Measurements from ENCODE around the gene SH3RF3.
"Not testable (repeated sequence)": the region's sequence is repeated elsewhere in the genome, so short reads cannot be mapped to it uniquely, and the experiment has no call there.

Gene SH3RF3

DNA sequence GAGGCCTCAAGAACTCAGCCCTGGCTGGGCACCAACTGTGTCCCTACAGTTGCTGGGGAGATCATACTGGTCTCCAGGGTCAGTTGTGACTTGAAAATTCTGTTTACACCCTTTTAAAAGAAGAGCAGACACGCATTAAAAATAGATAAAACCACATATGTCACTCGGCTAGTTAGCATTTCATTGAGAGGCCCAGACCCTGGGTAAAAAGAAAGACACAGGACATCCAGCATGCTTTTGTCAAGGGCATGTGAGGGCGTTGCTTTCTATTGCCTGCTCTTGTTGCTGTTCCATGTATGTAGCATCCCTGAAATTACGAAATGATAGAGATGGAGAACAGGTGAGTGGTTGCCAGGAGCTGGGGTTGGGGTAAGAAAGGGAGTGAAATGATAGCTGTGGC is 390.5 kb downstream of the SH3RF3 start:
- DNase-seq, result no peak

DNA sequence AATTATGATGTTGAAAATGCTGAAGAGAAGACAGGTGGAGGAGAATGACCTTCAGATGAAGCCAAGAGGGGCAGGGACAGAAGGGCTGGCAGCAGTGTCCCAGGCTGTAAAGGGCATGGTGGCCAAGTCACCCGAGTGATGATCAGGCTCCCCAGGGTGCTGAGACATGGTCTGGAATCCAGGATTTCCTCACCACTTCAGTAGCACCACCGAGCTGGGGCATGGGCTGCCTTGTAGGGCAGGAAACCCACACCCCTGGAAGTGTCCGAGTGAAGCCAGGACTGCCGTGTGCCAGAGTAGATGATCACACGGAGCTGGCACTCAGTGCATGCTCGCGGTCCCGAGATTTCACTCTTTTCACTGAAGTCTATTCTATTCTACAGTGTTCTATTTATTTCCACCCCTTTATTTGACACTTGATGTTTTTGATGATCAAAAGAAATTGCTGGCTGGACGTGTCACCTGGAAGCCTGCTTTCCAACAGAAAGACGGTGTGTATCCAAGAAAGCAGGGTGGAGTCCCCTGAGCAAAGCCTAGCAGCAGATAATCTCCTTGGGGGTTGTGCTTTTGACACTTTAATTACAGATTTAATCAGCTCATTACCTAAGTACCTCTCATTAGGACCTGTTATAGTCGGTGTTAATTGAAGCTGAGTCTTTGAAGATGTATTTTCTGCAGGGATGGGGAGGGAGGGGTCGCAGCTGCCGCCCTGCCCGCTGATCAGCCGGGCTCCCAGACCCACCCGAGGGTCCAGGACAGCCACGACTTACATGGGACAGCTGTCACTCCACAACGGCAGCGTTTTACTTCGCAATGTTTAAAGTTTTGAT is 392.4 kb downstream of the SH3RF3 start:
- no peak for DNase-seq

DNA sequence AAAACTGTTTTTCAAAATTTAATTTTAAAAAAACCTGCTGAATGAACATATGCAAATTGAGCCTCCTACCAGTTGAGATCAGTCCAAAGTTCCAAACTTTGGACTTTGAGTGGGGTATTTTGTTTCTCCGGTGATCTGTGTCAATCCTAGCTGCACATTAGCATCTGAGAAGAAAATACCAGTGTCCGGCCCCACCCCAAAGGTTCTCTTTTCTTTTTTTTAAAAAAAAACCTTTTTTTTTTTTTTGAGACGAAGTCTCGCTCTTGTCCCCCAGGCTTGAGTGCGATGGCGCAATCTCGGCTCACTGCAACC is 393.0 kb downstream of the SH3RF3 start:
- DNase-seq, result no peak

DNA sequence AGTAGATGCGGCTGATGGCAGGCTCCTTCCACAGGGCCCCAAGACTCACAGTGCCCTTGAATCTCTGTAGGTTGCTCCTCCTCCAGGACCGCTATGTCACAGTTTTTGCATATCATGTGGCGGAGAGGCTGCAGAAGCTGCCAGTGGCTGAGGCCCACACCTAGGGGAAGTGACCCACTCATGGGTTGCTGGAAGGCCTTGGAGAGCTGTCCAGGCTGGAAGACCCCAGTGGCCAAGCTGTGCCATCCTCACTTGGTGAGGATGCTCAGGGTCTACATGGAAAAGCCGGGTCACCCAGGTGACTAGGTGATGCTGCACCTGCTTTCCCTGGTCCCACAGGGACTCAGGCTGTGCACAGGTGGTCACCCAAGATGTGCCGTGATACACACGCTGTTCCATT is 394.1 kb downstream of the SH3RF3 start:
- no peak for DNase-seq

DNA sequence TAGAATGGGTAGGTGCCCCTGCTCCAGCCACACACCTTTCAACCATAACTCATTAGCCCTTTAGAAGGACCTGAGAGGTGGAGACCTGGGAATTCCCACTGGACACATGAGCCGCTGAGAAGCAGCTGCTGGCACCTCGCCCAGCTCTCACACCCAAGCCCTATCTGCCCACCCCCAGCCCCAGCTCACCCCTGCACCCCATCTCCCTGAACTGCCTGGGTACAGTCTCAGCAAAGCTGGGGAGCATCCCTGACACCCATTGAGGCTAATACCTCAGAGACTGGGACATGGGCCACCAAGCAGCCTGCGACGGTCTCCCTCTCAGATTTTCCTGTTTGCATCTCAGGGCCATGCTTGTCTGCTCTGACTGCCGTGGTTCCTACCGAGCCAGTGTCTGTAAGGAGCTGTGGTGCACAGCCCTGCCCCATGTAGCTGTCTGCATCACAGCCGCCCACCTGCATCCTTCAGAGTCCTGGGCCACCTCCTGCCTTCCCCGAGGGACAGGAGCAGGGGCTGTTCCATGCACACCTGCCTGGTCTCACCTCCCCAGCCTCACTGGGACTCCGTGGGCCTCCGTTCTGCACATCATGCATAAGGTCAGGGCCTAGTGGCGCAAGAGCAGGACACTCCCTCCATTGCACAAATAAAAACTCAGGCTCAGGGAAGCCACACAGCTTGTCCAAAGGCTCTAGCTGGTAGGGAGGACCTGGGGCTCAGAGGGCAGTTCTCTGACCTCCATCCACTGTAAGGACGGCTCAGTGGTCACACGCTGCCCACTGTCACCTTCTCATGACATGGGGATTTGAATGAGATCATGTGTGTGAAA is 394.7 kb downstream of the SH3RF3 start:
- DNase-seq, result no peak

DNA sequence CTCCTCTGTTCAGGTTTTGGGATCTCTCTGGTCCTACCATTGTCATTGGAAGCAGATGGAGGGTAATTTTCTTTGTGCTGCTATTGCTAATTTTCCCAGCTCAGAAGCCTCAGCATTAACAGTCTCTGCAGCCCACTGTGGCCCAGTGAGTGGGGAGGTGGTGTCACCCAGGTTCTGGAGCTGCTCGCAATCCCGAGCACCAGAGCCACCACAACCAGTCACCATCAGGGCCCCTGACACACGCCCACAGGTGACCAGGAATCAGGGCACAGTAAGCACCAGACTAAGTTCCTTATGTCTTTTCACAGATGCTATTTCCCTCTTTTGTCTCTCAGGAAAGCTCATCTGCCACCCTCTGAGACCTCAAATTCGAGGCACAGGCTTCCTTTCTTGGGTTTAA is 396.8 kb downstream of the SH3RF3 start:
- peak; percentile 7 for DNase-seq

DNA sequence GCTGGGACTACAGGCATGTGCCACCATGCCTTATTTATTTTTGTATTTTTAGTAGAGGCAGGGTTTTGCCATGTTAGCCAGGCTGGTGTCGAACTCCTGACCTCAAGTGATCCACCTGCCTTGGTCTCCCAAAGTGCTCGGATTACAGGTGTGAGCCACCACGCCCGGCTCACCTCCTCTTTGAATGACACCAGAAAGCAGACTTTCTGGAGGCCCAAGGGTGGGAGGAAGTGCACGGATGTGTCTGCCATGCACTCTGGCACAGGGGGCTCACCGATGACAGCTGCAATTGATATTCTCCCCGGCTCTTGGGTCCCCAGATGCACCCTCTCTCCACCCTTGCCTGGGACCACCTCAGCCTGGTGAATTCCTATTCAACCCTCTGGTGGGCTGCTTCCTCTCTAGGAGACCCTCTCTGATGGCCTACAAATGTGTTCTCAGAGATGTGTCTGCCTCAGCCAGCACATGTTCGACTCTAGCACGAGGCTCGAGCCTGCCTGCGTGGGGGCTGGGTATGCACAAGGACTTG is 397.5 kb downstream of the SH3RF3 start:
- DNase-seq, result no peak

DNA sequence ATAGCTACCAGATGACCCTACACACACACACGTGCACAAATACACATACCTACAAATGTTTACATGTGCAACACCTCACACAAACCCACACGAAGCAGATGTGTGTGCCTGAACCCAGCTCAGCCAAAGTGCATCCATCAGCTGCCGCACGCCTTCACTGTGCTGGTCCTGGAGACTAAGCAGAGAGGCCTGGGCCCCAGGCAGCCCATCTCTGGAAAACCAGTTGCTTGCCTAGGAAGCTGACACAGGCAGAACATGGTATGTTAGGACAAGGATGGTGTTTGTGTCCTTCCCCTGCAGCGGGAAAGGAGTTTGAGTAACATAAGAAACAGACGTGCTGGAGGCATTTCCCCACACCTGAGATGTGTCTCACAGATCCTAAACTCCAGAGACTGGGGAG is 398.1 kb downstream of the SH3RF3 start:
- DNase-seq, result no peak

DNA sequence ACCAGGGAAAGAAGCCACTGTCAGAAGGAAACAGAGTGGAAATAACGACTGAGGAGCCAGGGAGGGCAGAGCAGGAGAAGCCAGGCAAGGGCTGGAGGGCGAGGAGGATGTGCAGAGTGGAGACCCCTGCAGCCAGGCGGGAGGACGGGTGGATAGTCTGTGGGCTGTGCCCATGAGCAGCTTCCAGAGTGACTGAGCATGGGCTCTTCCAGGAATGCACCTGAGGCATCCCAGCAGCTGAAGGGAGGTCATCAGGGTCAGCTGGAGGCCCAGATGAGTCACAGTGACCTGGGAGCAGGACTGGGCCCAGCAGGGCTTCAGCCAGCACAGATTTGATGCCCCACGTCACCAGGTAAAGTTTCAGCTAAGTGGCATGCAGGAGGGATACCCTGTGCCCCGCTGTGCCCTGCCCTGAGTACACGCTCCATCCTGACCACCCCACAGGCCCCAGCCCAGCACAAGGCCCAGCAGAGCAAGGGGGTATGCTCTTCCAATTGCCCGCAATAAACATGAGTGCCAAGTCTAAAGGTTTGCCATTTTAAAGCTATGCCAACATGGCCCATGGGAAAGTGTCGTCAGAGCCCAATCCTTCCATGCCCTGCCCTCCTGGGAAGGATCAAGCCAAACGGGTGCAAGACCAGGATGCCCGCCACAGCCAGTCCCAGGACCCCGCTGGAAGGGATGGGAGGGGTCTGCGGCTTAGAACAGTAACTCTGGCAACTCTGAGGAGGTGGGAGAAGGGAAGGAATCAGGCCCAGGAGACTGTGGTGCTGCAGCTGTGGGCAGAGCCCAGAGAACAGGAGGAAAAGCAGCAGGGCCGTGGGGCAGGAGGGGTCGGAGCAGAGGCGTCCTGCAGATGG is 399.1 kb downstream of the SH3RF3 start:
- no peak for DNase-seq

DNA sequence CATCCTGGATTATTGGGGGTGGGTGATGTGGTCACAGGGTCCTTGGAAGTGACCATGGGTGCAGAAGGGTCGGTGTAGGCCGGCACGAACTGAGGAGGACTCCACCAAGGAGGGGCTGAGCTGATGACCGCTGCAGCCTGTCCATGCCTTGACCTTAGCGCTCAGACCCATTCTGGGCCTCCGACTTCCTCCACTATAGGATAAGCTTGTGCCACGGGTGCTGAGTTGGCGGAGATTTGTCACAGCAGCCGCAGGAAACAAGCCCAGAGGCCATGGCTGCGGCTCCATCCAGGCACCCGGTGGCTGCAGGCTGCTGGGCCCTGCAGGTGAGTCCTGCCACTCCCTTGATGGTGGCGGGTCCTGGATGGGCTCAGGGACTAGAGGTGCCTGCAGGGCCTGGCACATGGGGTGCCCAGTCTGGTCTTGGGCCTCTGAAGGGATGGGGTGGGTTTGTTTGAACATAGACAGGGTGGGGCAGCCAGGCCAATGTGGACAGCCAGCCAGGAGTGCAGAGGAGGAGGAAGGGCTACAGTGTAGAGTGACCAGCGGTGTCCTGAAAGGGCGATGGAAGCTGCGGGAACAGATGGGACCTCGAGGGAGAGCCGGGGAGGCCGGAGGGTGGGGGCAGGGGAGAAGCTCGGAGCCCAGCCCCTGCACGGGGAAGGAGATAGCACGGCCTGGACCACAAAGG is 400.0 kb downstream of the SH3RF3 start:
- no peak for DNase-seq

DNA sequence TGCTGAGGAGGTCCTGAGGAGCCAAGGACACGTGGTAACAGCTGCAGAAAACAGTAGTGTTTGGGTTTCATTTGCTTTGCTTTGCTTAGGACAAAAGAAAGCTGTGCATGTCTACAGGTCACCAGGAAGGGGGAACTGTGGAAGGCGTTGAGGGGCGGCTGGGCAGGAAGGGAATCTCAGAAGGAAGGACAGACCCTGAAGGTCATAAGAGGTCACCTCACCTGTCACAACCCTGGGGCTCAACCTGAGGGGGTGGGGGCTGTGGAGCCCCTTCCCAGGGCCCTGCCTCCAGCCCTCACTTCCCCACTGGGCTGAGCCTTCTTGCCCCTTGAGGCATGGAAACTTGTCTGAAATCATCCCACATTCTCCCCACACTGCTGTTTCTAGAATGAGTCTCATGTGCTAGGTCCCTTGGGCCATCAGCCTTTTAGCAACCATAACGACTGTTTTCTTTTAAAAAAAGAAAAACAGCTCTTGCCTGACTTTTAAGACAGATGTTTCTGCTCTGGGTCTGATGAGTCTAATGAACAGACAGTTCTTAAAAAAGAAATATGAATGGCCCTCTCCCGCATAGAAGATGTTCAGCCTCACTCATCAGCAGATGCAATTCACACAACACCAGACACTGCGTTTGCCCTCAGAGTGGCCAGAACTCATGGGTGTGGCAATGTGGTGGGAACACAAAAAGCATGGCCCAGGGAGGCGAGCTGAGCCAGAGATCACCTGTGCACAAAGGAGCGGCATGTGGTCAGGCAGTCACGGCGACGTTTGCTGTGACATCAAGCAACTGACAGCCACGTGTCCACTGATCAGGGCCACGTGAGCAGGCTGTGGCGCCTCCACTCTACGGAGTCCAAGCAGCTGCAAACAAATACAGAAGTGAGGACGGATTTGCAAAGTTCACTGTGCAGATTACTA is 400.8 kb downstream of the SH3RF3 start:
- no peak for DNase-seq

DNA sequence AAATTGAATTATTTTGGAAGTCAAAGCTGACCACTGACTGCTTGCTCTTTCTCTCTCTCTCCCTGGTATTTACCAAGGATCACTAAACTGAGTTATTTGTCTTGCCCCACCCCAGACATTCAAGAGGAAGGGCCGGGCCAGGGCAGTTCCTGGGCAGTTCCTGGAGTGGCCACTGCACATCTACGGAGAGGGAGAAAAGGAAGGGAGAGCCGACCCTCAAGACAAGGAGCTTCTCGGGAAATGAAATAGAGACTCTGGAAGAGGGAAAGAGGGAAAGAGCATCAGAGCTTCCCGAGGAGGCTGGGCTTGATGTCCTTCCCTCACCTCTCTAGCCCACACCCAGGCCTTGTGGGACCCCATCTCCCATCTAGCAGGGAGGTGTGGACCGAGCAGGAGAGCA is 401.7 kb downstream of the SH3RF3 start:
- no peak for DNase-seq

DNA sequence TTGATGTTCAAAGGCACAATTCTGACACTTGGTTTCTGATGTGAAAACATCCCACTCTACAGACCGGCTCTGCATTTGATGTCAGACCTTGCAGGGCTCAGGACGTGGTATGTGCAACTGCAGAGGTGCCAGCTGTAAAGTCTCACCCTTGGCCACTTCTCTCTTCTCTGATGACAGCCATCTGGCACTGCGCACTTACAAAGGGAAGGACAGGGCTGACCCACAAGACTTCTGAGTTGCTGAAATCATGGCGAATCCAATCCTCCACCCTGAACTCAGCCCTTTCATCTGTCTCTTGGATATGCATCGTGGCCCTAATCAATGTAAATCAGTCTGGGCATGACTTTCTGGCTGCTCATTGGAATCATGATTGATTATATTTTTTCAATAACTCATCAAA is 402.2 kb downstream of the SH3RF3 start:
- DNase-seq, result no peak

DNA sequence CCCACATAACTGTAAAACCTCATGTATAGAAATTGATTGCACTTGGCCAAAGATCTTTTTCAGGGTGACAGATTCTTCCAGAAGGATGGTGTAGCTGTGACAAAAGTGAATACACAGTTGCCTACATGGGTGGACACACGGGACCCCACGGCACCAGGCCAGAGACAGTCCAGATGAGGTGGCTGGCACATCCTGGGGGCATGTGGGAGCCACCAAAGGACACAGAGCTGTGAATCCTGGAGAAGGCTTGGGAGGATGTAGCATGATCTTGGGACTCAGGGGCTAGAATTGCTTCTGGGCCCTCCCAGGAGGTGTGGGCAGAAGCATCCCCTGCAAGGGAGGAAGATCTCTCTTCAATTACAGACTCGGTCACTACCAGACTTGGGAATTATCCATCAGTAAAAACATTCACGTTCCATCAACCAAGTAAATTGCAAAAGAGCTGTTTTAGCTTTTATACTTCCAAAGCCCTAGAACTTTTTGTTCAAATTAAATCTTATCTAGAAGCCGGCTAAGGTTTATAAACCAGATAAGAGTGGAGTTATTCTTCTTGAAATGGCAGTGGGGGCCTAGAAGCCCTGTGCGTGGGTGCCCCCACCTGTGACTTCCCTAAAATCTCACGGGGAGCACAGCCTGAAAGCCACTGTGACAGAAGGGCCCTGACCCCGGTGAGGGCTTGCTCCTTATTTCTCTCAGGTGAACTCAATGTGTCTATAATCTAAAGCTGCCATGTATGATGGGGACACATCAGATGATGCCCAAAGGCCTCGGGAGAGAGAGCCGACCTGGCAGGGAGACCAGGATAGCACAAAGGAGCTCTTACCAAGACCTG is 403.1 kb downstream of the SH3RF3 start:
- no peak for DNase-seq

DNA sequence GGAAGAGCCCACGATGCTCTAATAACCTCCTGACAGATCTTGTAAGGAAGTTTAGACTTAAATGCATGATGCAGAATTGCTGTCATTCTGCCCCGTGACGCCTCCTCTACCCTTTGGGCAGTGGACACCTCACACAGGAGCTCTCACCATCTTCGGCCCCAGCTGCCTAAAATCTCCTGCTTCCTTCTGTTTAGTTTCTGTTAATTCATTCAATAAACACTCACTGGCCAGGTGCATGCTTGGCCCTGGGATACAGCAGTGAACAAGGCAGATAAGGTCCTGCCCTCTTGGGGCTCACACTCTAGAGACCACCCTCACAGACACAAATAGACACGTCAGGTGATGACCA is 403.7 kb downstream of the SH3RF3 start:
- no peak for DNase-seq

DNA sequence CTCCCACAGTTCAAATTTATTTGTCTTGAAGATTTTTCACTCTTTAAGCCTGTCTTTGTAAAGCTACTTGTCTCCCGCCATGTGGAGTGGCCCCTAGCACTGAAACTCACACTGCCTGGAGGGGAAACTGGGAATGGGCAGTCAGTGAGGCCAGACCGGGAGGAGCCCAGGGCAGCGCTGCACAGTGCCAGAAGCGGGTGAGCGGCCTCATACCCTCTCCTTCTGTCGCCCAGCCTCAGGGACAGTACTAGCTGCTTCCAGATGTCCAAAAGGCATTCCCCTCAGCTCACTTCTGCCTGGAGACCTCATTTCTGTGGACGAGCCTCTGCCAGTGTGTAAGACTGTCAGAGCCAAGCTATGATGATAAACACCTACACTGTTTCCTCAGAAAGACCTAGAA is 404.8 kb downstream of the SH3RF3 start:
- DNase-seq, result no peak

DNA sequence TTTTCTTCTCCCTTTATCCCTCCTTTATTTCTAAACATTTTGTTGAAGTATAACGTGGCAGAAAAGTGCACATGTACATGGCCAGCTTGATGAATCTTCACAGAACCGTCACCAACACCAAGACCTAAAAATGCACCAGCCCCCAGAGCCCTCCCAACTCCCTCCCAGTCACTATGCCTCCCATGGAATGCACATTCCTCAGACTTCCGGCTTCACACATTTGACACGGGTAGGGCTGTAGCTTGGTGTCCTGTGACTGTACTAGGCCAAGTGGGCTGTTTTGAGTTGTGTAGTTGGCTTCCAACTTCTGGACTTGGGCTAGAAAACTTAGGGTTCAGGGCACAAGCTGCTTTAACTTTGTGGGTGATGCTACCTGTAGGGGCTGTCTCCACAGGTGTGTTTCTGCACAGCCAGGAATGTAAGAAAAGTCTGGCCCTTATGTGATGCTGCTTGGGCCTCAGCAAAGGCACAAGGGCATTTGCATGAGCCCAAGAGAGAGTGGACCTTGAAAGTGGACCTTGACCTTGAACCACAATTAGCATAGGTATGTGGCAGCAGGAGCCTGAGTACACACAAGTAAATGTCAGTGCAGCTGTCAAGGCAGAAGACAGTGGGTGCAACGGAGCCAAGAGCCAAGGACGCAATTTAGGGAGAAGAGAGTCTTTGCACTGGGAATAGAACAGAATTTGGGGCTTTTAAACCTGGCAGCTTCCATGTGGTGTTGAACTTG is 406.4 kb downstream of the SH3RF3 start:
- DNase-seq, result no peak

DNA sequence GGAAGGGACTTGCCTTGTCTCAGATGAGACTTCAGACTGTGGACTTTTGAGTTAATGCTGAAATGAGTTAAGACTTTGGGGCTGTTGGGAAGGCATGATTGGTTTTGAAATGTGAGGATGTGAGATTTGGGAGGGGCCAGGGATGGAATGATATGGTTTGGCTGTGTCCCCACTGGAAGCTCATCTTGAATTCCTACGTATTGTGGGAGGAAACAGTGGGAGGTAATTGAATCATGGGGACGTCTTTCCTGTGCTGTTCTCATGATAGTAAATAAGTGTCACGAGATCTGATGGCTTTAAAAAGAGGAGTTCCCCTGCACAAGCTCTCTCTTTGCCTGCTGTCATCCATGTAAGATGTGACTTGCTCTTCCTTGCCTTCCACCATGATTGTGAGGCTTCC is 407.6 kb downstream of the SH3RF3 start:
- DNase-seq, result not testable (repeated sequence)

DNA sequence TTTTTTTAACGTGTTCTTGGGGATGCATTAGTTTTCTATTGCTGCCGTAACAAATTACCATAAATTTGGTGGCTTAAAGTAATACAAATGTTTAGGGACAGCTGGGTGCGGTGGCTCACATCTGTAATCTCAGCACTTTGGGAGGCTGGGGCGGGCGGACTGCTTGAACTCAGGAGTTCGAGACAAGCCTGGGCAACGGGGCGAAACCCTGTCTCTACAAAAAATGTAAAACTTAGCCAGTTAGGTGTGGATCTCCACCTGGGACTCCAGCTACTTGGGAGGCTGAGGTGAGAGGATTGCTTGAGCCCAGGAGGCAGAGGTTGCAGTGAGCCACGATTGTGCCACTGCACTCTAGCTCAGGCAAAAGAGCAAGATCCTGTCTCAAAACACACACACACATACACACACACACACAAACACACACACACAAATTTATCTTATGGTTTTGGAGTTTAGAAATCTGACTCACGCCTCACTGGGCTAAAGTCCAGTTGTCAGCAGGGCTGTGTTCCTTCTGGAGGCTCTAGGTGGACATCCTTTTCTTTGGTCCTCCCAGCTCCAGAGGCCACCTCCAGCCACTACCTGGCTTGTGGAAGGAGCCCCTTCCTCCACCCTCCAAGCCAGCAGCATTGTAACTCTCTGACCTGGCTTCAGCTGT is 408.7 kb downstream of the SH3RF3 start:
- DNase-seq, result no peak

All from NCI-H1694 treated with DMSO at 0.1 percent for 48 hours (cell line).